ENCODE measurements around the gene INSIG1.

Gene INSIG1

DNA sequence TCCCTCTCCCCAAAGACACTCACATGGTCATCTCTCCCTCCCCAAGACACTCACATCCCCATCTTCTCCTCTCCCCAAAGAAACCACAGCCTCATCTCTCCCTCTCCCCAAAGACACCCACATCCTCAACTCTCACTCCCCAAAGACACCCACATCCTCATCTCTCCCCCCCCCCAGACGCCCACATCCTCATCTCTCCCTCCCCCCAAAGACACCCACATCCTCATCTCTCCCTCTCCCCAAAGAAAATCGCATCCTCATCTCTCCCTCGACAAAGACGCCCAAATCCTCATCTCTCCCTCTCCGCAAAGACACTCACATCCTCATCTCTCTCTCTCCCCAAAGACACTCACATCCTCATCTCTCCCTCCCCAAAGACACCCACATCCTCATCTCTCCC is 31.5 kb downstream of the INSIG1 start:
- H3K27me3 ChIP-seq (replicated peaks; ENCODE audit: insufficient read depth, low read length) = peaks cover 55% of the 10 kb centered on the region
- H3K79me2 ChIP-seq (ENCODE audit: low read length) = no peaks in the 10 kb centered on the region
- H3K9ac ChIP-seq (ENCODE audit: low read length) = no peak overlapping the region
- H3K4me3 ChIP-seq (ENCODE audit: low read length) = no peak overlapping the region
- H3K27ac ChIP-seq (ENCODE audit: low read length) = no peak overlapping the region
- TF ChIP-seq EZH2phosphoT487 (IDR thresholded peaks at IDR 0.05; ENCODE audit: low read length) (no peak), CTCF (IDR thresholded peaks at IDR 0.05; ENCODE audit: low read length) (no peak), EZH2 (optimal IDR thresholded peaks at IDR 0.05; ENCODE audit: low read depth, low read length) (no peak)
- no peaks in the 10 kb centered on the region for H3K4me1 ChIP-seq (ENCODE audit: low read length)
- H3K9me2 ChIP-seq (replicated peaks; ENCODE audit: insufficient read depth, low read length) = no peaks in the 10 kb centered on the region
- H2AFZ ChIP-seq (ENCODE audit: low read length) = no peak overlapping the region
- no peak for DNase-seq
- H4K20me1 ChIP-seq (ENCODE audit: insufficient read depth, low read length) = no peaks in the 10 kb centered on the region
- H3K4me2 ChIP-seq (ENCODE audit: low read depth, low read length) = no peak overlapping the region
- H3K9me3 ChIP-seq (replicated peaks; ENCODE audit: insufficient read depth, low read length) = no peaks in the 10 kb centered on the region
- no peaks in the 10 kb centered on the region for H3F3A ChIP-seq (ENCODE audit: insufficient read depth, low read length)
- no peaks in the 10 kb centered on the region for H3K36me3 ChIP-seq (replicated peaks; ENCODE audit: insufficient read depth, low read length)

GRCh38 chr7:155331396-155331795 is 33.7 kb downstream of the INSIG1 start:
- no peak for DNase-seq
- no peak overlapping the region for H3K27ac ChIP-seq (ENCODE audit: low read length)
- no peaks in the 10 kb centered on the region for H3K36me3 ChIP-seq (replicated peaks; ENCODE audit: insufficient read depth, low read length)
- no peaks in the 10 kb centered on the region for H3K9me3 ChIP-seq (replicated peaks; ENCODE audit: insufficient read depth, low read length)
- no peaks in the 10 kb centered on the region for H3F3A ChIP-seq (ENCODE audit: insufficient read depth, low read length)
- no peaks in the 10 kb centered on the region for H3K79me2 ChIP-seq (ENCODE audit: low read length)
- no peak overlapping the region for H2AFZ ChIP-seq (ENCODE audit: low read length)
- no peak overlapping the region for H3K9ac ChIP-seq (ENCODE audit: low read length)
- H3K9me2 ChIP-seq (replicated peaks; ENCODE audit: insufficient read depth, low read length) = no peaks in the 10 kb centered on the region
- no peaks in the 10 kb centered on the region for H4K20me1 ChIP-seq (ENCODE audit: insufficient read depth, low read length)
- H3K4me1 ChIP-seq (ENCODE audit: low read length) = no peaks in the 10 kb centered on the region
- TF ChIP-seq EZH2 (optimal IDR thresholded peaks at IDR 0.05; ENCODE audit: low read depth, low read length) = no peak
- TF ChIP-seq CTCF (IDR thresholded peaks at IDR 0.05; ENCODE audit: low read length) = no peak
- TF ChIP-seq EZH2phosphoT487 (IDR thresholded peaks at IDR 0.05; ENCODE audit: low read length) = no peak
- no peak overlapping the region for H3K4me3 ChIP-seq (ENCODE audit: low read length)
- peaks cover 57% of the 10 kb centered on the region for H3K27me3 ChIP-seq (replicated peaks; ENCODE audit: insufficient read depth, low read length)
- no peak overlapping the region for H3K4me2 ChIP-seq (ENCODE audit: low read depth, low read length)

DNA sequence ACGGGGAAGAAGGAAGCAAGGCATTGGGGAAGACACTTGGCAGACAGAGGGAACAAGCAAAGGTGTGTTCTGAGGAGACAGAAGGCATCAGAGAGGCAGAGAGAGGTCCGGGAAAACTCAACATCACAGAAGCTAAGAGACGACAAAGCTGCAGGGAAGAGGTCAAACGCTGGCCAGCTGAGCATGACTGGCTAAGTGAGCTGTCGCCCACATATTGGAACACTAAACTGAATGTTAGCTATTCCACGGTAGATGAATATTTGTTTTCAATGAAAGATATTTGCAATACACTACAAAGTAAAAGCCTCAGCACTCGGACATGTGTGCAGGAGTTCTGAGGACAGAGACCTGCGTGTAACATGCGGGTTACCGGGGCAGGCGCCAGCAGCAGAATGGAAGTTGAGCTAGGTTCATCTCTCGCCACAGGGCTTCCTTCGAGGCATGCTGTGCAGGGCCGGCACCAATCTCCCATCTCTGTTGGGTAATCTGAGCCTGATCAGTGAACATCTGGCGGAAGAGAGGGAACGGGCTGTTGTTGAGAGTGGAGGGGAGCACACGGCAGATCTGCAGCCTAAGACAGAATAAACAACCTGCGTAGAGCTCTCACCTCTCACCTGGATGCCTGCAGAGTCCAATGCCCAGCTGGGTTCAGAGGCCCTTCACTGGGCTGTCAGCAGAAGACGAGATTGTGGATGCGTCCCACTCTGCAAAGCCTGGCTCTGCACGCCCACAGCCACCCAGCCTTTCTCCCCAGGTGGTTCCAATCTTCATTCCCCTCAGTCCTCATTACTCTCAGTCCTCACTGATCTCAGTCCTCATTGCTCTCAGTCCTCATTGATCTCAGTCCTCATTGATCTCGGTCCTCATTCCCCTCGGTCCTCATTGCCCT is 35.9 kb downstream of the INSIG1 start:
- no peaks in the 10 kb centered on the region for H3K9me2 ChIP-seq (replicated peaks; ENCODE audit: insufficient read depth, low read length)
- H3K27ac ChIP-seq (ENCODE audit: low read length) = no peak overlapping the region
- H3K4me1 ChIP-seq (ENCODE audit: low read length) = no peaks in the 10 kb centered on the region
- H3K27me3 ChIP-seq (replicated peaks; ENCODE audit: insufficient read depth, low read length) = peaks cover 71% of the 10 kb centered on the region
- H3K9ac ChIP-seq (ENCODE audit: low read length) = no peak overlapping the region
- H4K20me1 ChIP-seq (ENCODE audit: insufficient read depth, low read length) = no peaks in the 10 kb centered on the region
- no peaks in the 10 kb centered on the region for H3K36me3 ChIP-seq (replicated peaks; ENCODE audit: insufficient read depth, low read length)
- no peaks in the 10 kb centered on the region for H3K79me2 ChIP-seq (ENCODE audit: low read length)
- no peaks in the 10 kb centered on the region for H3K9me3 ChIP-seq (replicated peaks; ENCODE audit: insufficient read depth, low read length)
- no peaks in the 10 kb centered on the region for H3F3A ChIP-seq (ENCODE audit: insufficient read depth, low read length)
- no peak overlapping the region for H3K4me2 ChIP-seq (ENCODE audit: low read depth, low read length)
- no peak overlapping the region for H2AFZ ChIP-seq (ENCODE audit: low read length)
- H3K4me3 ChIP-seq (ENCODE audit: low read length) = no peak overlapping the region
- TF ChIP-seq CTCF (IDR thresholded peaks at IDR 0.05; ENCODE audit: low read length) (no peak), EZH2 (optimal IDR thresholded peaks at IDR 0.05; ENCODE audit: low read depth, low read length) (no peak), EZH2phosphoT487 (IDR thresholded peaks at IDR 0.05; ENCODE audit: low read length) (no peak)
- DNase-seq = no peak
